ENCODE data around the gene COA1.
"Not testable (repeated sequence)": the region's sequence is repeated elsewhere in the genome, so short reads cannot be mapped to it uniquely, and the experiment has no call there.

COA1 gene

GRCh38 chr7:43628431-43628830 is 100.9 kb downstream of the COA1 start:
- no peak for DNase-seq (ENCODE audit: low read depth in 2 of 2)

- not testable (repeated sequence) for DNase-seq (ENCODE audit: low read depth in 2 of 2)
These were observed 101.5 kb downstream of the COA1 start for GRCh38 chr7:43627798-43628197.

GRCh38 chr7:43626695-43627094 is 102.6 kb downstream of the COA1 start:
- no peak for DNase-seq (ENCODE audit: low read depth in 2 of 2)

GRCh38 chr7:43625980-43626379 is 103.3 kb downstream of the COA1 start:
- DNase-seq (ENCODE audit: low read depth in 2 of 2) = no peak

- DNase-seq (ENCODE audit: low read depth in 2 of 2) = no peak
These were observed 103.9 kb downstream of the COA1 start for GRCh38 chr7:43625453-43625852.

GRCh38 chr7:43624156-43624555 is 105.2 kb downstream of the COA1 start:
- DNase-seq (ENCODE audit: low read depth in 2 of 2) = no peak

GRCh38 chr7:43621729-43622448 is 107.4 kb downstream of the COA1 start:
- DNase-seq (ENCODE audit: low read depth in 2 of 2) = no peak

GRCh38 chr7:43619213-43620012 is 109.9 kb downstream of the COA1 start:
- no peak for DNase-seq (ENCODE audit: low read depth in 2 of 2)

GRCh38 chr7:43618073-43618472 is 111.2 kb downstream of the COA1 start:
- no peak for DNase-seq (ENCODE audit: low read depth in 2 of 2)

- no peak for DNase-seq (ENCODE audit: low read depth in 2 of 2)
These were observed 112.3 kb downstream of the COA1 start for GRCh38 chr7:43616977-43617376.

- DNase-seq (ENCODE audit: low read depth in 2 of 2) = no peak
These were observed 113.7 kb downstream of the COA1 start for GRCh38 chr7:43615558-43616145.

GRCh38 chr7:43612599-43613589 is 116.4 kb downstream of the COA1 start:
- DNase-seq (ENCODE audit: low read depth in 2 of 2) = no peak

- DNase-seq (ENCODE audit: low read depth in 2 of 2) = no peak
These were observed 117.2 kb downstream of the COA1 start for GRCh38 chr7:43612128-43612527.

- no peak for DNase-seq (ENCODE audit: low read depth in 2 of 2)
These were observed 120.2 kb downstream of the COA1 start for GRCh38 chr7:43609097-43609496.

- DNase-seq (ENCODE audit: low read depth in 2 of 2) = no peak
These were observed 125.1 kb downstream of the COA1 start for GRCh38 chr7:43604251-43604650.

- DNase-seq (ENCODE audit: low read depth in 2 of 2) = no peak
These were observed 127.1 kb downstream of the COA1 start for GRCh38 chr7:43602256-43602655.

- no peak for DNase-seq (ENCODE audit: low read depth in 2 of 2)
These were observed 129.3 kb downstream of the COA1 start for GRCh38 chr7:43600056-43600455.

GRCh38 chr7:43596426-43596825 is 132.9 kb downstream of the COA1 start:
- DNase-seq (ENCODE audit: low read depth in 2 of 2) = not testable (repeated sequence)

- DNase-seq (ENCODE audit: low read depth in 2 of 2) = no peak
These were observed 135.3 kb downstream of the COA1 start for GRCh38 chr7:43594020-43594419.

GRCh38 chr7:43593010-43593409 is 136.3 kb downstream of the COA1 start:
- DNase-seq (ENCODE audit: low read depth in 2 of 2) = no peak

GRCh38 chr7:43592326-43592725 is 137.0 kb downstream of the COA1 start:
- DNase-seq (ENCODE audit: low read depth in 2 of 2) = no peak
